ENCODE measurements around the gene PSME3IP1.
"Not testable (repeated sequence)": the region's sequence is repeated elsewhere in the genome, so short reads cannot be mapped to it uniquely, and the experiment has no call there.

The PSME3IP1 gene

DNA sequence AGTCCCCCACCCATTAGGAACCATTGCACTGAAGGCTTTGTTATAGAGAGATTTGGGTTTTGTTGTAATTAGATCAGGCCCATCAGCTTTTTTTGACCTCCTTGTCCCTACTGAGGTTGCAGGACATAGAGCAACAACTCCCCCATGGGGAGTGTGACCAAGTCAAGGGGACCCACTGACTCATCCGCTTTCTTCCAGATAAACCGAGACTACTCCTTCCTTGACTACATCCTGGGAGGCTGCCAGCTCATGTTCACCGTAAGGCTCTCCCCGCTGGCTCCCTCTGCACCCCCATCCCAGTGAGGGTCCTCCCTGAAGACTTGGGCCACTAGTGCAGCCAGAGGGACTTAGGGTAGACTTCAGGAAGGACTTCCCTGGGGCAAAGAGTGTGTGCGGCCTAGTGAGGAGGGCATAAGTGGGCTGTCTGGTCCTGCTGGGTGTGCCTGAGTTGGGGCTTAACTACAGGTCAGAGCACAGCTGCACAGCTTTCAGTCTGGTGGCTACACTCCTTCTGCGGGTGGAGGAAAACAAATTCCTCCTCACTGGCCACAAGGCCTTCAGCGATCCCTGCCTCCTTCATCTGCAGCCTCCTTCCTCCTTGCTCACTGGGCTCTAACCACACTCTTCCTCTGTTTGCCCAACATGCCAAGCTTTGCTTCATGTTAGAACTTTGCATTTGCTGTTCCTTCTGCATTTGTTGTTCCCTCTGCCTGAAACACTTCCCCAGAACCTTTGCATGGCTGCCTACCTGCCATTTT is 62.4 kb downstream of the PSME3IP1 start:
- DNase-seq: no peak

- DNase-seq: no peak
Measured at GRCh38 chr16:57118461-57119084, 67.3 kb downstream of the PSME3IP1 start.

DNA sequence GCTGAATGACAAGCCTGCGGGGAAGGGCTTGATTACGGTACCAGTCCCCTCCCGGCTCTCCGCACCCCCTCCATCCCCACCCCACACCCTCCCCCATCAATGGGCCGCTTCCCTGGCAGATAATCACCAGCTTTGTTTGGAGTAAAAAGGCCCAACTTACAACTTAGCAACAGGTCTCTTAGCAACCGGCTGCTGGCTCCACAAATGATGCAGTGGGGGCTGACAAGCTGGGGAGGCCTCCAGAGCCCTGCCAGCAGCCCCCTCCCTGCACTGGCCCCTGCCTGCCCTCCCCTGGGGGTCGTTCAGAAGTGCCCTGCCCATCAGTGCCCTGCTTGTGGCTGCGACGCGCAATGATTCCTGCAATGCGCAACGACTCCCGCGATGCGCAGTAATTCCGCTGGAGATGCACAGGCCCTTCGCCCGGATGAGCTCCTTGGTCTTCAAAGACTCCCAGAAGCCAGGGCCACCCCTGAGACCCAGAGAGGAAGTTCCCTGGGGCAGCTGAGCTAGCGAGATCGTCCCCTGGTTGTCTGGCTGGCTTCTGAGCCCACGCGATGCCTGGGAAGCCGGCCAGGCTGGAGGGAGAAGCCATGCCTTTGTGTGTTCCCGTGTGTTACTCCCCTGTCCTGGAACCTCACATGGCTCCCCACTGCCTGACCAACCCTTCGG is 70.2 kb downstream of the PSME3IP1 start:
- peak; percentile 96 for DNase-seq

DNA sequence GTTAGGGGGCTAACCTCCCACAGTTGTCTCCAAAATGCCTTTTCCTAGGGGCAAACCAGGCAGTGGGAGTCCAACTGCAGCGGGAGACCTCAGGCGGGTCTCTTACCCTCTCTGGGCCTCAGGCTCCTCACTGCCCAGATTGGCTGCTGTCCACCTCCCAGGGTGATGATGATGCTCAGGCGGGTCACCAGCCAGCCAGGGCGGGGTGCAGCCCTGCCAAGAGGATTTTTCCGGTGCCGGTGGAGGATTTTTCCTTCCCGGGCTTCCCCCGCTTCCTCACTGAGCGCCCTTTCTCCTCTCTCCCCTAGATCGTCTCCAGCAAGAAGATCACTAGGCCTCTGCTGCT is 70.7 kb downstream of the PSME3IP1 start:
- no peak for DNase-seq

DNA sequence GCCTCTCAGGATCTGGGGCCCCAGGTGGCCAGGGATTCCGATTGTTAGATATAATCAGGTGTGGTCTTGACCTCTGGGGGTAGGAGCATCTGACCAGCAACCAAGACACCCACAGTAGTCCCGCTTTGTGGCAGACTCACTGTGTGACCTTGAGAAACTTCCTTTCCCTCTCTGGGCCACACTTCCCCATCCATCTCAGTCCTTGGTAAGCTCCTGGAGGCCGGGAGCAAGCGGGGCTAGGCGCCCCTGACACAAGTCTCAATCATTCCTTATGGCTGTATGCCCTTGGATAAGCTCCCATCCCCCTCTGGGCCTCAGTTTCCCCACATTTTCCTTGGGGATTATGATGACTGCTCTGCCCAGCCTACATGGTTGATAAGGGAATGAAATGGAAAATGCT is 72.2 kb downstream of the PSME3IP1 start:
- DNase-seq: no peak

- DNase-seq: no peak
Measured at GRCh38 chr16:57113042-57113453, 72.8 kb downstream of the PSME3IP1 start.

DNA sequence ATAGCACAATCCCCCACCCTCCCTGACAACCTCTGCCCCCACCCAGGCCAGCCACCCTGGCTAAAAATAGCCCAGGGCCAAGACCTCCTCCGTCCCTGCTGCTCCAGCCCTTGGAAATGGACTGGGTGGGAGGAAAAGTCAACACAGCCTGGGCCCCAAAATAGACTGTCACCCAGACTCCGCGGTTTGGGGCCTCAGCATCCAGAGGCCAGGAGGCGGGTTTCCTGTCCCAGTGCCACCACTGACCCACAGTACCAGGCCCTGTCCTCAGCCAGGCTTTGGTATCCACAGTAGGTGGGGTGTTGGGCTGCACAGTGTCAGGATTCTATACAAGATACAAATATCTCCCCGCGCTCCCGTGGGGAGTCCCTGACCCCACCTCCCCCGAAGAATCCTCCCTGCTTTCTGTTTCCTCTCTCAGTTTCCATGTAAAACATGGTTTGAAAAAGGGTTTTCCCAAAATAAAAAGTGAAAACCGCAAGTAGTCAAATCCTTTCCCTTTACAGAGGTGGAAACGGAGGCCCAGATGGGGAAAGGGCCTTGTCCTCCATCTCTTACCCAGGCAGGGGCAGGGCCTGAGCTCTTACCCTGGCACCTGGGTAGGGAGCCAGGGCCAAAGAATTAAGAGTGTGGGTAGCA is 73.3 kb downstream of the PSME3IP1 start:
- no peak for DNase-seq

DNA sequence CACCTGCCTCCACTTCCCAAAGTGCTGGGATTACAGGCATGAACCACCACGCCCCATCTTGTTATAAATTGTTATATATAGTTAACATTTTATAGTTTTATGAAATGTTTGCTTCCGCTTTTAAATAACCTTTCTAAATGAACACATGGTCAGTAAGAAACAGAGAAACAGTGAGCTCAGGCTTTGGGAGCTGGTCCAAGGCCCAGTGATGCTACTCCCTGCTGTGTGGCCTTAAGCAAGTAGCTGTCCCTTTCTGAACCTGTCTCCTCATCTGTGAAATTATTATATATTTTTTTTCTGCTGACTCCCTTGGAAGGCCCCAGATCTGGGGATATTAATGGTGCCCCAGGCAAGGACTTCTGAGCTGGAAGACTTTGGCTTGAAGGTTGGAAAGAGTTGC is 74.4 kb downstream of the PSME3IP1 start:
- no peak for DNase-seq

- no peak for DNase-seq
Measured at GRCh38 chr16:57110937-57111336, 74.9 kb downstream of the PSME3IP1 start.

DNA sequence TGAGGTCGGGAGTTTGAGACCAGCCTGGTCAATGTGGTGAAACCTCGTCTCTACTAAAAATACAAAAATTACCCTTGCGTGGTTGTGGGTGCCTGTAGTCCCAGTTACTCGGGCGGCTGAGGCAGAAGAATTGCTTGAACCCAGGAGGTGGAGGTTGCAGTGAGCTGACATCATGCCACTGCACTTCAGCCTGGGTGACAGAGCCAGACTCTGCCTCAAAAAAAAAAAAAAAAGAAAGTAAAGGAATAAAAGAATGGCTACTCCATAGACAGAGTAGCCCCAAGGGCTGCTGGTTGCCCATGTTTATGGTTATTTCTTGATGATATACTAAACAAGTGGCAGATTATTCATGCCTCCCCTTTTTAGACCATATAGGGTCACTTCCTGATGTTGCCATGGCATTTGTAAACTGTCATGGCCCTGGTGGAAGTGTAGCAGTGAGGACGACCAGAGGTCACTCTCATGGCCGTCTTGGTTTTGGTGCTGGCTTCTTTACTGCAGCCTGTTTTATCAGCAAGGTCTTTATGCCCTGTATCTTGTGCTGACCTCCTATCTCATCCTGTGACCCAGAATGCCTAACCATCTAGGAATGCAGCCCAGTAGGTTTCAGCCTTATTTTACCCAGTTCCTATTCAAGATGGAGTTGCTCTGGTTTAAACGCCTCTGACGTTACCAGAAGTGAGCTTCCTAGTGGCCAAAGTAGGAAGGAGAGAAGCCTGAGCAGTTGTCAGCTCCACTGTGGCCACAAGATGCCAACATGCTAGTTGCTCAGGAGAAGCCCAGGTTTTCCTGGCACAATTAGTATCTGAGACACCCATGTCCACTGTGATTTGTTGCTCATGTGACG is 76.4 kb downstream of the PSME3IP1 start:
- not testable (repeated sequence) for DNase-seq

GRCh38 chr16:57108432-57108831 is 77.4 kb downstream of the PSME3IP1 start:
- no peak for DNase-seq

DNA sequence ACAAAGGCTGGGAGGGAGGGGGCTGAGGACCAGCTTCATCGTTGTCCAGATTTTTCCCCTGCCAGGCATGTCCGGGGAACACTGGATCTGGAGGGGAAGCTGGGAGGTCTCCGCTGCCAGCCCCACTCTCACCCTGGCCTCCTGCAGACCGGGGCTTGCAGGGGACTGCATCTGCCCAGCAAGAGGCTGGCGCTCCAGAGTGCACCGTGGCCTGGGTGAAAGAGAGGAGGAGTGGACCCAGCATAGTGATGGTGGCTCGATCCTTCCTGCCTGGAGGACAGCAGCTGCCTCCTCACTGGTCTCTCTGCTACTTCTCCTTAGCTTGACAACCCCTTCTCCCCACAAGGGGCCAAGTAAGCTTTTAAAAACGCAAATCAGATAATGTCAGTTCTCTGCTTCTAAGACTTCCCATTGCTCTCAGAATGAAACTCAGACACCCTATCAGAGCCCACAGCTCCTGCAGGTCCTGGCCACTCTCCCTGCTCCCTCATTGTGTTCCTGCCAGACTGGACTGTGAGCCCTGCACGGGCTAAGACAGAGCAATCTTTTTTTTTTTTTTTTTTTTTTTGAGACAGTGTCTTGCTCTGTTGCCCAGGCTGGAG is 78.4 kb downstream of the PSME3IP1 start:
- DNase-seq: no peak

GRCh38 chr16:57106767-57107166 is 79.1 kb downstream of the PSME3IP1 start:
- no peak for DNase-seq

DNA sequence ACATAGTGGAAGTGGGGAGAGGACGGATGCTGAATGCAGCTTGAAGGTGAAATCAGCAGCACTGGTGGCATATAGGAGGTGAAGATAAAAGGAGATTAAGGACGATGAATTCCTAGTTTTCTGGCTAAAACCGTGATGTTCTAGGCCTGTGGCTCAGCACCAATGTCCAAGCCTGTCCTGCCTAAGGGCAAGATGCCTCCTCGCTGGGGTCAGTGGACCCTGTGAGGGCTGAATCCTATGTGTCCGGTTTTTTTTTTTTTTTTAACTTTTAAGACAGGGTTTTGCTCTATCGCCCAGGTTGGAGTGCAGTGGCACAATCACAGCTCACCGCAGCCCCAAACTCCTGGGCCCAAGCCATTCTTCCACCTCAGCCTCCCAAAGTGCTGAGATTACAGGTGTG is 80.7 kb downstream of the PSME3IP1 start:
- no peak for DNase-seq

- DNase-seq: no peak
Measured at GRCh38 chr16:57104706-57105105, 81.1 kb downstream of the PSME3IP1 start.

GRCh38 chr16:57102888-57103851 is 82.7 kb downstream of the PSME3IP1 start:
- DNase-seq: peak; percentile 40
